Activated effector memory CD4-positive, alpha-beta T cell treated with anti-CD3 and anti-CD28 coated beads, Interleukin-2, amount 50 U/mL, for 16 hours (primary cell): ENCODE measurements around the gene BPTF.
"Not testable (repeated sequence)": the region's sequence is repeated elsewhere in the genome, so short reads cannot be mapped to it uniquely, and the experiment has no call there.

Experiments
- DNase-seq: peaks from one replicate; pipeline ENCODE4 v3.0.0-alpha.2; 2020

BPTF gene

GRCh38 chr17:67824735-67825626 is at the start of gene BPTF:
Gene BPTF (plus strand): TSS chr17:67825503. CDS start chr17:67825725, 222 bp downstream.
- peak; percentile 97 for DNase-seq

GRCh38 chr17:67779098-67779672 is 46.1 kb upstream of the BPTF start:
- peak; percentile 66 for DNase-seq

- no peak for DNase-seq
Measured at GRCh38 chr17:67784364-67785121, 40.8 kb upstream of the BPTF start.

- no peak for DNase-seq
Measured at GRCh38 chr17:67785122-67785477, 40.2 kb upstream of the BPTF start.

GRCh38 chr17:67785504-67785903 is 39.8 kb upstream of the BPTF start:
- no peak for DNase-seq

GRCh38 chr17:67800495-67800928 is 24.8 kb upstream of the BPTF start:
- peak; percentile 78 for DNase-seq

- no peak for DNase-seq
Measured at GRCh38 chr17:67801626-67802175, 23.6 kb upstream of the BPTF start.

- DNase-seq = no peak
Measured at GRCh38 chr17:67810464-67810863, 14.8 kb upstream of the BPTF start.

- not testable (repeated sequence) for DNase-seq
Measured at GRCh38 chr17:67812380-67812779, 12.9 kb upstream of the BPTF start.

- no peak for DNase-seq
Measured at GRCh38 chr17:67813803-67814180, 11.5 kb upstream of the BPTF start.

GRCh38 chr17:67818110-67819002 is 6.9 kb upstream of the BPTF start:
- no peak for DNase-seq

GRCh38 chr17:67819722-67820121 is 5.6 kb upstream of the BPTF start:
- DNase-seq = no peak

GRCh38 chr17:67821871-67822367 is 3.4 kb upstream of the BPTF start:
- no peak for DNase-seq

- peak; percentile 82 for DNase-seq
Measured at GRCh38 chr17:67825627-67826601, 611 bp downstream of the BPTF start.

GRCh38 chr17:67829331-67829730 is 4.0 kb downstream of the BPTF start:
- DNase-seq = peak; percentile 73

GRCh38 chr17:67830440-67830839 is 5.1 kb downstream of the BPTF start:
- DNase-seq = no peak

GRCh38 chr17:67831268-67831667 is 6.0 kb downstream of the BPTF start:
- DNase-seq = no peak

GRCh38 chr17:67833134-67833533 is 7.8 kb downstream of the BPTF start:
- DNase-seq = no peak

GRCh38 chr17:67833946-67834631 is 8.8 kb downstream of the BPTF start:
- DNase-seq = no peak

- no peak for DNase-seq
Measured at GRCh38 chr17:67834634-67835033, 9.3 kb downstream of the BPTF start.
